Loucy (cell line): Measurements from ENCODE around the gene CDCP1.

Source experiments
- H2AFZ ChIP-seq: fragments of 200-600 bp; sonication (generic); 2 replicates; pipeline ENCODE4 v1.6.0; 2016; ENCODE audit warnings: antibody characterized with exemption, mild to moderate bottlenecking, low read length, moderate library complexity
- H3F3A ChIP-seq: fragments of 200-600 bp; 2 replicates; pipeline ENCODE4 v1.6.0; 2016; ENCODE audit warnings: antibody characterized with exemption, low read depth, mild to moderate bottlenecking
- H3K27me3 ChIP-seq: fragments of 200-600 bp; sonication (generic); 2 replicates; pipeline ENCODE4 v1.6.1; 2014; ENCODE audit warnings: low read length, mild to moderate bottlenecking; ENCODE audit not compliant: insufficient read depth, poor library complexity, severe bottlenecking
- H3K36me3 ChIP-seq: fragments of 200-600 bp; sonication (generic); 2 replicates; pipeline ENCODE4 v1.6.1; 2016; ENCODE audit warnings: low read length; ENCODE audit not compliant: insufficient read depth
- H3K4me1 ChIP-seq: fragments of 200-600 bp; sonication (generic); 2 replicates; pipeline ENCODE4 v1.5.1; 2014; ENCODE audit warnings: low read length, mild to moderate bottlenecking; ENCODE audit not compliant: insufficient read depth, poor library complexity, severe bottlenecking
- H3K4me2 ChIP-seq: fragments of 200-600 bp; sonication (generic); 2 replicates; pipeline ENCODE4 v1.6.0; 2014; ENCODE audit warnings: antibody characterized with exemption, low read length, low read depth, mild to moderate bottlenecking; ENCODE audit not compliant: poor library complexity, severe bottlenecking
- H3K4me3 ChIP-seq: fragments of 200-600 bp; sonication (generic); 2 replicates; pipeline ENCODE4 v1.5.1; 2014; ENCODE audit warnings: low read length, mild to moderate bottlenecking, mixed read lengths; ENCODE audit not compliant: poor library complexity, severe bottlenecking
- H3K79me2 ChIP-seq: fragments of 200-600 bp; sonication (generic); 2 replicates; pipeline ENCODE4 v1.6.1; 2014; ENCODE audit warnings: low read length; ENCODE audit not compliant: insufficient read depth
- H3K9ac ChIP-seq: fragments of 200-600 bp; sonication (generic); 2 replicates; pipeline ENCODE4 v1.6.0; 2014; ENCODE audit warnings: mild to moderate bottlenecking, low read depth, low read length, moderate library complexity; ENCODE audit not compliant: poor library complexity, severe bottlenecking
- H3K9me2 ChIP-seq: fragments of 200-600 bp; sonication (generic); replicated peaks from 2 replicates; pipeline ENCODE4 v1.6.1; 2016; ENCODE audit warnings: low read depth, low read length, mixed read lengths
- H3K9me3 ChIP-seq: fragments of 200-600 bp; sonication (generic); 2 replicates; pipeline ENCODE4 v1.6.1; 2014; ENCODE audit warnings: mild to moderate bottlenecking, antibody characterized with exemption, low read length, low read depth; ENCODE audit not compliant: insufficient read depth
- H4K20me1 ChIP-seq: fragments of 200-600 bp; sonication (generic); 2 replicates; pipeline ENCODE4 v1.6.0; 2014; ENCODE audit warnings: antibody characterized with exemption, low read length, mild to moderate bottlenecking; ENCODE audit not compliant: insufficient read depth, poor library complexity, severe bottlenecking
- EZH2phosphoT487 ChIP-seq: fragments of 200-600 bp; IDR thresholded peaks from 2 replicates; pipeline ENCODE4 v1.6.1; 2018; ENCODE audit warnings: antibody characterized with exemption, mild to moderate bottlenecking, moderate library complexity, borderline replicate concordance
- TF ChIP-seq, protein P1 (sequence below): fragments of 200-600 bp; sonication (generic); conservative IDR thresholded peaks from 2 replicates; pipeline ENCODE4 v1.5.1; 2014; ENCODE audit warnings: mild to moderate bottlenecking, antibody characterized with exemption, low read length

Gene CDCP1

DNA sequence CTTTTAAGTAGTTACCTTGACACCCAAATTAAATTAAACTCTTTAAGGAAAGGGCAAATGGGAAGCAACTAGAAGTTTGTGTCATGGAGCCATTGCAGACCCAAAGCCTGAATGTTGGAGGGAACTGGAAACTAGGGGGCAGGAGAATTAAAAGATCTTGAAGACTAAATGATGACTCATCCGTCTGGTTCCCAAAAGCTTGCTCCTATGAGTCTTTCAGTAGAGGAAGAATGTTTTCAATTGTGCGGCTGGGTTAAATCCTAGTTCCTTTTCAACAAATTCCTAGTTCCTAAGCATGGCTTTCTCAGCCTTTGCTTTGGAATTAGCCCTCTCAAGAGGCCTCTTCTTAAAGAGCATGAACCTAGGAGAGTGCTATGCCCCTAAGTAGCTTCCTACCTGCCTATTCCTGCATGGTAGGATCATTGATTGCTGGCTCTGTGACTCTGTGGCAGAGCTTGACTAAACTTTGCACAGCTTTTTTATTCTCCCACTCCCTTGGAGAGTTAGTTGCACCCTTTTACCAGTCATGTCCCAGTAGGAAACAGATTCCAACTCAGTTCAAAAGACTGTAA lies 102.4 kb downstream of the CDCP1 start:
- H3K9ac ChIP-seq, result no peak overlapping the region
- H3K27me3 ChIP-seq, result no peaks in the 10 kb centered on the region
- H3K9me2 ChIP-seq, result no peaks in the 10 kb centered on the region
- H2AFZ ChIP-seq, result no peak overlapping the region
- H4K20me1 ChIP-seq, result no peaks in the 10 kb centered on the region
- H3F3A ChIP-seq, result no peaks in the 10 kb centered on the region
- no peak overlapping the region for H3K4me3 ChIP-seq
- TF ChIP-seq, protein P1, sequence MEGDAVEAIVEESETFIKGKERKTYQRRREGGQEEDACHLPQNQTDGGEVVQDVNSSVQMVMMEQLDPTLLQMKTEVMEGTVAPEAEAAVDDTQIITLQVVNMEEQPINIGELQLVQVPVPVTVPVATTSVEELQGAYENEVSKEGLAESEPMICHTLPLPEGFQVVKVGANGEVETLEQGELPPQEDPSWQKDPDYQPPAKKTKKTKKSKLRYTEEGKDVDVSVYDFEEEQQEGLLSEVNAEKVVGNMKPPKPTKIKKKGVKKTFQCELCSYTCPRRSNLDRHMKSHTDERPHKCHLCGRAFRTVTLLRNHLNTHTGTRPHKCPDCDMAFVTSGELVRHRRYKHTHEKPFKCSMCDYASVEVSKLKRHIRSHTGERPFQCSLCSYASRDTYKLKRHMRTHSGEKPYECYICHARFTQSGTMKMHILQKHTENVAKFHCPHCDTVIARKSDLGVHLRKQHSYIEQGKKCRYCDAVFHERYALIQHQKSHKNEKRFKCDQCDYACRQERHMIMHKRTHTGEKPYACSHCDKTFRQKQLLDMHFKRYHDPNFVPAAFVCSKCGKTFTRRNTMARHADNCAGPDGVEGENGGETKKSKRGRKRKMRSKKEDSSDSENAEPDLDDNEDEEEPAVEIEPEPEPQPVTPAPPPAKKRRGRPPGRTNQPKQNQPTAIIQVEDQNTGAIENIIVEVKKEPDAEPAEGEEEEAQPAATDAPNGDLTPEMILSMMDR, result no peak
- no peak for TF ChIP-seq EZH2phosphoT487
- H3K9me3 ChIP-seq, result no peaks in the 10 kb centered on the region
- H3K4me2 ChIP-seq, result no peak overlapping the region
- H3K4me1 ChIP-seq, result peaks cover 8% of the 10 kb centered on the region
- H3K36me3 ChIP-seq, result no peaks in the 10 kb centered on the region
- no peaks in the 10 kb centered on the region for H3K79me2 ChIP-seq

DNA sequence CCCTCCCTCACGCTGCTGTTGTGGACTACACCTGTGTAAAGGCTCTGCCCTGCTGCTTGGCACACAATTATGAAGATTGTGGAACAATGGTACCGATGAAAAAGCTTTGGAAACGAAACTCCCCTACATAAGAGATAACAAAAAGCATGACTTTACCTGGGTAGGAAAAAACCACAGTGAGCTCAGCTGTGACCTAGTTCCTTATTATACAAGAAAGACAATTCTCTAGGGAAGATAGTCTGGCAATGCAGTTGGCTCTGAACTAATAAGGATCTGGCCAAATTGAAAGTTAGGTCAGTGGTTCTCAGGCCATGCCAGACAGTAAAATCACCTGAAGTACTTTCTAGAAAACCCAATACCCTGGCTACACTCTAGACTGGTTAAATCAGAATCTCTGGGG lies 104.0 kb downstream of the CDCP1 start:
- Histone ChIP-seq H4K20me1 (no peaks in the 10 kb centered on the region), H2AFZ (0 out of 2 replicates have a peak overlapping the region, but pooled peaks have one; percentile 47), H3K9me3 (no peaks in the 10 kb centered on the region), H3F3A (no peaks in the 10 kb centered on the region), H3K4me3 (no peak overlapping the region), H3K4me1 (peaks cover 8% of the 10 kb centered on the region), H3K27me3 (no peaks in the 10 kb centered on the region), H3K79me2 (no peaks in the 10 kb centered on the region), H3K36me3 (no peaks in the 10 kb centered on the region), H3K9ac (no peak overlapping the region), H3K9me2 (no peaks in the 10 kb centered on the region), H3K4me2 (no peak overlapping the region)
- TF ChIP-seq EZH2phosphoT487, result no peak
- TF ChIP-seq, protein P1, result no peak

DNA sequence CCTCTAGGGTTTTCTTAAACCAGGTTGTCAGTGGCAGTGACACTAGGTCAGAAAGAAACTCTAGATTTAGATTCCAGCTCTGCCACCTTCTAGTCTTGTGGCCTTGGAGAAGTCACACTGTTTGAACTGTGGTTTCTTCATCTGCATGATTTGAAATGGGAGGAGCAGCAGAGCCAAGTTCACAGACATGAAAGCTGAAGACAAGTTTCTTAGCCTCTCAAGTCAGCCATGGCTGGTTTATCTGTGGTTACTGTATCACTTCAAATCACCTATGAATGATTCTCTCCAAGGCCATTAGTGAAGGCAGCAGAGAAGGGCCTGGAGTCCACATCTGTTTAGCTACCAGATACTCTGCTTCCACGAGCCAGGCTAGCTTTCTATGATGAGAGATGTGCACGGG lies 104.5 kb downstream of the CDCP1 start:
- H4K20me1 ChIP-seq, result no peaks in the 10 kb centered on the region
- no peak overlapping the region for H3K4me3 ChIP-seq
- no peaks in the 10 kb centered on the region for H3K9me3 ChIP-seq
- peak overlapping the region; percentile 47 for H2AFZ ChIP-seq
- TF ChIP-seq, protein P1, result no peak
- TF ChIP-seq EZH2phosphoT487, result no peak
- H3K4me1 ChIP-seq, result peaks cover 11% of the 10 kb centered on the region
- no peak overlapping the region for H3K9ac ChIP-seq
- H3F3A ChIP-seq, result no peaks in the 10 kb centered on the region
- no peaks in the 10 kb centered on the region for H3K79me2 ChIP-seq
- H3K27me3 ChIP-seq, result no peaks in the 10 kb centered on the region
- H3K36me3 ChIP-seq, result no peaks in the 10 kb centered on the region
- H3K4me2 ChIP-seq, result no peak overlapping the region
- no peaks in the 10 kb centered on the region for H3K9me2 ChIP-seq
